DMS153 treated with DMSO at 0.1 percent for 48 hours (cell line): ENCODE results near the gene MTHFS.
A peak's percentile ranks its signal among the peaks of the same experiment; 100 is the strongest.

Source experiments
- DNase-seq: peaks from one replicate; lab custom pipeline; 2025; ENCODE audit not compliant: unreplicated experiment; lab: John Stamatoyannopoulos, UW

MTHFS gene

DNA sequence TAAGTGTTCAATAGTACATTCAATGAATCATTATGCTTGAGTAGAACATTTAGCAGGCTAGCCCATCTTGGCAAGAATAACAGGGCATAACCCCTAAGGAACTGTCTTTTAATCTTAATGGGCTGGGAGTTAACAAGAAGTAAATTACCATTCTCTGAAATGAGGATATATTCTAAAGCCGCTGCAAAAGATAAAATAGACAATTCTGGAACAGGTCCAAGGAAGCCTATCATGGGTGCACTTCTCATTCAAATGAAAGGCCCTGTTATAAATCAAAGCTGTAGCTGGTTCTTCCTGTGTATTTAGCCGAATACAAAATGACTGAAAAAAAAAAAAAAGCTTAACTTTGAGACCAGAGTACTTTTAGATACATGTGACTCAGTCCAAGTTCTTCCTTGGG is 15.6 kb downstream of the MTHFS start:
- DNase-seq, result no peak

DNA sequence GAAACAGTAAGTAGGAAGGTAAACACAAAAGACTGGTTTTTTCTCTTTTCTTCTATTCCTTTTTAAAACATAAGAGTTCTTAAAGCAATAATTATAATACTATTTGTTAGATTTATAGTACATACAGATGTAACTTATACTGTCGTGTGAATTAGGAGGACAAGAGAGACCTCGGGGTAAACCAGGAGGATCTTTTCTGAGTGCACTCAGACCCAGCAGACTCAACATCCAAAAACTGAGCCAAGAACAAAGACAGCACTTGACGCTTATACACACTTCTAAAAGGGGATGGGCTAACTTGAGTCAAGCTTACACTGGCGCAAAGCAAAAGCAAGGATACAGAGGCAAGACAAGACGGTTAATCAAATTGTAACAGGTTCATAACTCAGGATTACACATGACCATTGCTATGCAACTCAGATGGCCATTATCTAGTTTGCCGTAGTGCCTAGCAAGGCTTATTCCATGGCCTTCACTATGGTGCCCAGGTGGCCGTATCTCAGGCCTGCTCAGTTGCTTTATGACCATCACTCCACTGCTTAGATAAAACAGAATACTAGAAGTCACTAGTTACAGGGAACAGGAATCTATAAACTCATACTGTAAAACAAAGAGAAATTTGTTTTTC is 18.6 kb downstream of the MTHFS start:
- DNase-seq, result no peak

DNA sequence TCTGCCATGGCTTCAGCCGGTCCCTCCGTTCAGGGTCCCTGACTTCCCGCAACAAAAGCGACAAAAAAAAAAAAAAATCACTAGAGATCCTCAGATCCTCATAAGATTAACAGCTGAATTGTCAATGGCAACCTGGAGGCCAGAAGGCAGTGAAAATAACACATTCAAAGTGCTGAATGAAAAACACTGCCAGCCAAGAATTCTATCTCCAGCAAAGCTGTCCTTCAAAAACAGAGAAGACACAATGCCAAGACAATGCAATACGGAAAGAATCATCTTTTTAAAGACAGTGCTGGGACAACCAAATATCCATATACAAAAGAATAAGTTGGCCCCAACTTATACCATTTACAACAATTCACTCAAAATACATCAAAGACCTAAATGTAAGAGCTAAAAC is 21.6 kb downstream of the MTHFS start:
- no peak for DNase-seq

DNA sequence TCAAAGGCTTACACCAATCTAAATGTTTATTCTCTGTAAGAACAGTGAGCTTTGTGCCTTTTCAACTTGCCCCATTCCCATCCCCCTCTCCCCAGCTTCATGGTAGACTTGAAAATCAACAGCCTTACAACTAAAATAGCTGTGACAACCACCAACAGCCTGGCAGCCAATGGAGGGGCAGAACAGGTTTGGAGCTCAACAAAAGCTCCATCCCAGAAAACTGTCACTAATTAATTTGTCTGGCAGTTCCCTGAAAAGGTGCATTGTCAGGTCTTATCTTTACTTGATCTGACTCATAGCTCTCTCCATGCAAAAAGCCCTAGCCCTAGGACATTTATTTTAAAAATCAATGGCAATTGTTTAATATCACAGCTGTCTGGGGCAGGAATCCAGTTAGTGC is 22.6 kb downstream of the MTHFS start:
- no peak for DNase-seq

DNA sequence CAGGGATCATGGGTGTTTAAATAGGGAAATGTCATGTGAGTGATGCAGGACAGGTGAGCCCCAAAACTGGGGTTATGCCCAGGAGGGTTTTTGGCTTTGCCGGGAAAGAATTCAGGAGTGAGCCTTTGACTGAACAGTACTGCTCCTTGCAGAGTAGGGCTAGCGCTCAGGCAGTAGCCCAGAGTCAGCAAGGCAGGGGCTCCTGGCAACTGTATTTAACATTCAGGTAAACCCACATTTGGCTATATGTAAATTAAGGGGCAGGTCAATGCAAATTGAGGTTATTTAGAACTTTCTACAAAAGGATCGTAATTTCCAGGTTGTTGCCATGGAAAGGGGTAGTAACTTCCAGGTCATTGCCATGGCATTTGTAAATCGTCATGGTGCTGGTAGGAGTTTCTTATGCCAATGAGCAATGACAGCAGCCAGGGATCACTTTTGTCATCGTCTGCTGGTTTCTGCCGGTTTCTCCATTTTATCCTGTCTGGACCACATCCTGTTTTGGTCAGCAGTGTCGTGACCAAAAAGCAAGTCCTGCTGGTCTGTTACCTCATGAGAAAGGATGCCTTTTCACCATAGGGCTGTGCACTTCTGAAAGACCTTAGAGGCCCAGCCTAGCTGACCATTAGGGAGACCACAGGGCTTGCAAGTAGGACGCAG is 24.3 kb downstream of the MTHFS start:
- DNase-seq, result no peak

DNA sequence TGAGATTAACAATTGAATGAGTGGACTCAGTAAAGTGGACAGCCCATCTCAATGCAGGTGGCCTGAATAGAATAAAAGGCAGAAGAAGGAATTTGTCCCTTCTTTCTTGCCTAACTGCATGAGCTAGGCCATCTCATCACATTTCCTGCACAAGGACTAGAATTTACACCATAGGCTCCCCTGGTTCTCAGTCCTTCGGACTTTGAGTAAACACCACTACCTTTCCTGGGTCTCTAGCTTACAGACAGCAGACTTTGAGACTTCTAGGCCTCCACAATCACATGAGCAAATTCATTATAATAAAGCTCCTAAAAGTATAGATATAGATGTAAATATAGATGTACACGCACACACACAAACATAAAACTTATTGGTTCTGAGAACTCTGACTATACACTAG is 28.3 kb downstream of the MTHFS start:
- DNase-seq, result no peak

DNA sequence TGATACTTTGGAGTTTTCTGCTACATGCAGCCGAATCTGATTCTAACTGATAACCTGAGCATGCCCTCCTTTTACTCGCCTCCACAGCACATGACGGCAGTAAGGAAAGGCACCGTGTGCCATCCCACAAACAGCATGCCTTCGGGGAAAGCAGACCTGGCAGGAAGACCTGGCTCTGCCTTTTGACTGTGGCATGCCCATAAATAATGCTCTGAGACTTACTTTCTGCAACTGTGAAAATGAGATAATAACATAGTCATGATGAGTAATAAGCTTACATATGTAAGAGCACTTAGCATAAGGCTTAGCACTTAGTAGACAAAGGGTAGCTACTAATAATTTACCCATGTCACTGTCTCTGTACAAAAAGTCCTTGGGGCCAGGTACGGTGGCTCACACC is 32.9 kb downstream of the MTHFS start:
- DNase-seq, result no peak

DNA sequence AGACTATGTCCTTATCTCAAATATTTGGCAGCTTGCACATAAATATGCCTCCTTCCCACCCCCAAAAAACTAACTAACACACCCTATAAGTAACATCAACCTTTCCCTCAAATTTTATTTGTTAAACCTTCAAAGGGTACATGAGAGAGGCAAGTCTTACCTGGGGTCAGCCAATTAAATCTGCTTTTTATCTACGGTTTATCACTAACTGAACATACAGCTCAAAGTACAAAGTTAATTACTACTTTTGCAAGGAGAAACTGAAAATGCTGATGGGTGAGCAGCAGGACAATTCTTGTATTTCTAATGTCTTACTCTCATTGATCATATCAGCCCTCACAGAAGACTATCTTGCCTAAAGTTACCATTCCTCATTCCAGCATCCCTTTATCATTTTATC is 34.6 kb downstream of the MTHFS start:
- no peak for DNase-seq

DNA sequence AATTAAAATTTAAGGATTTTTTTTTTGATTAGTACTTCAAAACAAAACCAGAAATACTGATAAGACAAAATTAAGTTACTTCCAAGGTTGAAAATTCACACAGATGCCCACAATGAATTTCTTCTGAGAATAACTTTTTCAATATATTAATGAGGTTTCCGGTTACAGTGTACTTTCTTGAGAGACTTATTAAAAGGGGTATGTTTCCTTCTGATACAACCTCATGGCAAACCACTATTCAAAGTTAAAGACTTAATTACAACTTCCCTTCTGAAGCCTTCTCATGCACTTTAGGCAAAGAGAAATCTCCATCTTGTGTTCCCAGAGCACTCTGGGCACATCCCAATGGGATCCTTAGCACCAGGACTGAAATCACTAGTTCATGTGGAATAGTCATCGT is 36.2 kb downstream of the MTHFS start:
- no peak for DNase-seq

DNA sequence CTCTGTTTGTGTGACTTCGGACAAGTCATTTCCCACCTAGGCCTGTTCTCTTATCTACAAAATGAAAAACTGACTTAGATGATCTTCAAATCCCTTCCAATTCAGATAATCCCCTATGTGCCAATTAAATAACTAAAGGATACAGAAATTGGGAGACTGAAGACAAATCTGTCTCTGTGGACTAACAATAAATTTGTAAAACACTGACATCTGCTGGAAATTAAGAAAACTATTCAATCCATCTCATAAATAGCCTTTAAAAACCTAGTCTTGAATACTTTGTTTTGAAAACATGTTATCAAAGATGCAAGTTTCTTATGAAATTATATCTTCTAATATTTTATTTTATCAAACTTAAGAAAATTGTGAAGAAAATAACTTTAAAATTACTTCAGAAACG is 38.3 kb downstream of the MTHFS start:
- DNase-seq, result no peak

DNA sequence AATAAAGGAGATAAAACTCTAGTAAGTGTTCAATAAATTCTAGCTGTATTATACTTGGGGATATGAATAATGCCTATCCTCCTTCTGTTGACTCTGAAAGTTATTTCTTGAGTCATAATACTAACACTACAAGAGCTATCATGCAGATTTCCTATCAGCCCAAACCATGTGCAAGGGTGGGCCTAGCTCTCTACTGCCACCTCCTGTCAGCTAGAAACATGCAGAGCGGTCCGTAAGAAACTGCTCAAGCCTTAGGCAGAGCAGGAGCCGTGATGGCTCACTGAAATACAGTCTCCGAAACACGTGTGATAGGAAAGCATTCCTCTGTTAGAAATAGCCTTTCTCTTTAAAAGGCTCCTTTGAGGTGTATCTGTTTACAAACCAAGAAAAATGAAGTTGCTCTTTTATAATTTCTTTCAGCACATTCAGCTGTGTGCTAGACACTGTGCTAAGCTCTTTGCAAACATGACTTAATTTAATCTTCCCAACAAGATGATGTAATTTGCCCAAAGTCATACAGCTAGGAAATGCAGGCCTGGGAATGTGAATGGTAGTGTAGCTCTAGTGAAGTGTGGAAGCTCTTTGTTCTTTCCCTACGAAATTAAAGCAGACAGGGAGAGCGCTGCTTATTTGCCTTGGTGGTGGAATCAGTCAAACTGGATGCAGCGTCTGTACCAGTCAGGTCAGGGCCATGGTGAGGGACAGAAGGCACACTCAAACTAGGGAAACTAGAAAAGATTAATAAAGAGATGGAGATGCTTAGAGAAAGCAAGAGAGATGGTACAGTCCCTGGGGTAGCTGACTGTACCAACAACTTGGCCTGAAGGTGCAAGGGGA is 43.1 kb downstream of the MTHFS start:
- DNase-seq, result peak; percentile 30

DNA sequence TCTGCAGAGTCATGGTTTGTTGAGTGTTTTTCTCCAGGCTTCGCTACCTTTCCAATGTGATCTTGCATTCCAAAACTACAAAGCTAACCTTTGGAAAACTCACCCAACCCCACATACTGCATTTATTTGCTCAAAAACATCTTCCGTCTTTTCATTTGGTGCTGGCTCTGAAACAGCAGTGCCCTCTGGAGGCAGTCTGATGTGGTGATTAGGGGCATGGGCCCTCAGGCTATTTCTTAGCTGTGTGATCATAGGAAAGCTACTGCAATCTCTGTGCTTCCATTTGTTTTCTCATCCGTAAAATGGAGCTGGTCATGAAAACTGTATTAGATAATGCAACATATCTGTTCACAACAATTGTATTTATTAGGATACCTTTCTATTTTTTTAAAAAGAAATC is 47.0 kb downstream of the MTHFS start:
- no peak for DNase-seq

DNA sequence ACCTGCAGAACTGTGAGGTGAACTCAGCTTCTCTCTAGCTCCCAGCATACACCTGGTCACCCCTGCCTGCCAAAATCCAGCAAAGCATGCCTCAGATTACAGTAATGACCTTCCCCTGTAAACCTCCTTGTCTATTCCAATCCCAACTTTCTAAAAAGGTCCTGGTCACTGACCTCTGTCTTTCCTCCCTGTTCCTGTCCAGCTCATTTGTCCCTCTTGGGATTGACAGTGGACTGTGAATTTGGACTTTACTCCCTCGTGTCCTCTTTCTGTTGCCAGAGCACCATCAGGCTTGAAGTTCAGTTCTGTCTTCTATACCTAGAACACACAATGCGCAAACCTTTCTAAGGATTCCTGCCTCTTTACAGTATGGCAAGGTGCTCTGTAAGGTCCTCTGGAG is 50.3 kb downstream of the MTHFS start:
- no peak for DNase-seq

DNA sequence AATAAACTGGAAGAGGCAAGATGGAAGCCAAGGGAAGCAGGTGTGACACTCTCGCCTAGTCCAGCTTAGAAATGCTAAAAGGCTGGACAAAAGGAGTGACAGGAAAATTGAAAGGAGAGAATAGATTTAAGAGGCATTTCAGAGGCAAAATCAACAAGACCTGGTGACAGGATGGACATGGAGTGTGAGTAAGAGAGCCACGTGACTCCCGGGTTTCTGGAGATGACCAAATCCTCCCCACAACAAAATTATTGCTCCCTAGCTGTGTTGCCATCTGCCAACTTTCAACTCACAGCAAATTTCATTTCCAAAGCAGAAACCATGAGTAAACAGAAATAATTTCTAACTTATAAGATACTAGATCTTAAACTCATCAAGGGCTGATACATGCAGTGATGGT is 52.6 kb downstream of the MTHFS start:
- no peak for DNase-seq

DNA sequence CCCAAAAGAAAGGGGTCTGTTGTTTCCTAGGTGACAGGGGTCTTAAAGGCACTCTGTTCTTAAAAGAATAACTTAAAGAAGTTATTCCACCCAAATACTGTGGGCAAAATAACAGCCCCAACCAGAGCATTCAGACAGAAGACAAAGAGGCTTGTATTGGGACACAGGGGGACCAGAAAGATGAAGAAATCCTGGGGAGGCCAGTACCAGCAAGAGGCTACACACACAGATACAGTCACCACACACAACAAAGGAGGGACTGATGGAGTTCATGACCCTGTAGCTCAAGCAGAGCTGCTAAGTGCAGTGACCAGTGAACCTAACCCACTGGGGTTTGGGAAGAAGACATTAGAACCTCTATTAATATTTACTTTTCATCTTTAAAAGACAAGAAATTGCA is 59.0 kb downstream of the MTHFS start:
- no peak for DNase-seq

DNA sequence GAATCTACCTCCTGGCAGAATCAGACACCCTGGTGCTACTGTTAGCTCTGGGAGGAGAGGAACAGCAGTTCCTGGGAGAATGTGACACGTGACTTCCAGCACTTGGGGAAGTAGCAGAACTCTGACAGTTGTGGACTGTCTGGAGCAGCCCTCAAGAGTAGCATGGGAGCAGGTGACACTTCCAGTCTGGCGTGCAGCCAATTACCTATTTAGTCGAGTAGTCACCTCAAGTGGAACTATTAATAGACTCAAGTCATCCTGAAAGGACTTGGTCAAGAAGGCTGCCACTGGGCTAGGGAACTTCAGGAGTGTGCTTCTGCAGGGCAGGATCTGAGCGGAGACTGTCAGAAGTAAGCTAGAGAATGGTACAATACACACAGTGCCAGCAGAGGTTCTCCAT is 62.3 kb downstream of the MTHFS start:
- DNase-seq, result no peak

DNA sequence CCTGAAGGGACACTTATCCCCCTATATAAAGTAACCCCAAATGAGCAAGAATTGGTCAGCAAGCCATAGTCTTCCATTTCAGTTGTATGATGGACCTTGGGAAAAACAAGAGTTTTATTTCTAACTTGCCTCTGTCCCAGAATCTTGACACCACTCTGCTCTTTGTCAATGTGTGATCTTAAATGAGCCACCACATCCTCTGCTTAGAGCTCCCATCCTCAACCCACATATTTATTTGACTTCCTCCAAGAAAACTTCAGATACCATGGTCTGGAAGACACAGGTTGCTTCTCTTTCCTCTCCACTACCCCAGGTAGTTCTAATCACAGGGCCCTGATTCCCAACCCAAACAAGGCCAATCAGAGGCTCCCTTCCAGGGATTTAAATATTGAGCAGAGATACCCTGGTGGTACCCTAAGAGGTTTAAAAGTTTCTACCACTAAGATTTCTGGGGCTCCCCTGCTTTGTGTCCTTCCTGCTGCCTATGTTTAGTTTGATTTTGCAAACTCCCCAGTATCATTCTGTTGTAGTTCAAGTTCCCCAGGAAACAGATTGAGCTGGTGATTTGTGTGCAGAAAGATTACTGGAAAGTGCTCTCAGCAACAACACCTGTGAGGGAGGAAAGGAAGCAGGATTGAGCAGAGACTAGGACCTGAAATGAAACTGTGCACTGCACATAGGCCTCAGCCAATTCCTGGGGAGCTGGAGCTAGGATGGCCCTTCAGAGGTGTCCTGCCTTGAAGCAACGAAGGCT is 64.3 kb downstream of the MTHFS start:
- no peak for DNase-seq

DNA sequence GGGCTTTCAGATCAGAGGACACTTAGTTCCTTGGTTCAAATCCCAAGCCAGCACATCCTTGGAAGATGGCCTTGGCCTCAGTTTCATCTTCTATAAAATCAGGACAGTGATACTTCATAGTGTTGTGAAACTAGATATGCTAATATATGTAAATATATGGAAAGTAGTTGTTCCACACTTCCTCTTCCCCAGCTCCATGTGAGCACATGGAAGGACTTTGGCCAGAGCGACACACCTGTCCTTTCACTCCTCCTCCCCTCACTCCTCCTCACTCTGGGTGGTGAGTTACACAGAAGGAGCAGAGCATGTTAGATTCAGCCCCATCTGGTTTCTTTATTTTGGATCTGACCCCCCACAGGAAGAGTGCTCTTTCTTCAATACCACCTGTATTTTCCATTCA is 65.2 kb downstream of the MTHFS start:
- DNase-seq, result no peak

DNA sequence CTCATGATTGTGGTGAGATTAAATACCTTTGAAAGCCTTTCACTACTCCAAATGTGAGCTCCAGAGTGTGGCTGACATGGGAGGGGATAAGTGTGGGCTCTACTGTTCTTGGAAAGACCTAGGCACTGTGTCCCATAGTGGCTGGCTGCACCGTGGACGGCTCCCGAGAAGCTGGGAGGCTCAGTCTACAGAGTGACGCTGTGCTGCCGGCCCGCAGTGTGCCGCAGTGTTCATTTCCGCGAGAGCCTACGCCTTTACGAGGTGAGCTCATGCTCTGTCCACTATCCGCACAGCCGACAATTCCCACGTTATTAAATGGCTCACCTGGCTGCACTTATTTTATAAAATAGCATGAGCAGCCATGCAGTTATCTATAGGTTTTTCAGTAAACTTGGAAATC is 66.9 kb downstream of the MTHFS start:
- no peak for DNase-seq

DNA sequence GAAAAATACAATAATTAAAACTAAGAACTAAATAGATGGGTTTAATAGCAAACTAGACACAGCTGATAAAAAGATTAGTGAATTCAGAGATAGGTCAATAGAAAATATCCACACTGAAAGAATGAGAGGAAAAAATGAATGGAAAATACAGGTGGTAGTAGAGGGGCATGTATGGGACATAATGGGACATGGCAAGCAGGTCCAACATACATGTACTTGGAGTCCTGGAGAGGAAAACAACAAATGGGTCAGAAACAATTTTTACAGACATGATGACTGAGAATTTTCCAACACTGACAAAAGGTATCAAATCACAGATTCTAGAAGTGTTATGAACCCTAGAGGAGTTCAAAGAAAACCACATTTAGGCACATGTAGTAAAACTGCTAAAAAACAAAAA is 68.4 kb downstream of the MTHFS start:
- DNase-seq, result no peak

DNA sequence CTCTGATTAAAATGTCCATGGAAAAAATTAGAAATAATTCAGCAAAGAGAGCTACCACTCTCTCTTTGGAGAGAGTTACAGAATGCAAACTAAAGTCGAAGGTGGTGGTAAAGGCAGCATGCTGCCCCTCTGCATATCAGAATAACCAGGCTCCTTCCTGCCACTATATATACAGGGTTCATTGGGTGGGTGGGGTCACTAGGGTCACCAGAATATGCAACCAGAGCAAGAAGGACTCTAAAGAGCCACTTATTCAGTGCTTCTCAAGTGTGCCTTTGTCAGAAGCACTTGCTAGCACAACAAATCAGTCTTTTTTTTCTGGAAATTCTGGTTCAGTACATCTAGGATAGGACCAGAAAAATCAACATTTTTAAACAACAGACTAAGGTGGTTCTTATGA is 70.0 kb downstream of the MTHFS start:
- no peak for DNase-seq
